Measurements from ENCODE around the gene PLIN1. TPM values are rescaled to one million over a fixed set of nuclear protein-coding genes. Genes with fewer than 3 reads are reported as not detected.

The PLIN1 gene
- polyA plus RNA-seq, 1 donor from 2014 or later = not detected

DNA sequence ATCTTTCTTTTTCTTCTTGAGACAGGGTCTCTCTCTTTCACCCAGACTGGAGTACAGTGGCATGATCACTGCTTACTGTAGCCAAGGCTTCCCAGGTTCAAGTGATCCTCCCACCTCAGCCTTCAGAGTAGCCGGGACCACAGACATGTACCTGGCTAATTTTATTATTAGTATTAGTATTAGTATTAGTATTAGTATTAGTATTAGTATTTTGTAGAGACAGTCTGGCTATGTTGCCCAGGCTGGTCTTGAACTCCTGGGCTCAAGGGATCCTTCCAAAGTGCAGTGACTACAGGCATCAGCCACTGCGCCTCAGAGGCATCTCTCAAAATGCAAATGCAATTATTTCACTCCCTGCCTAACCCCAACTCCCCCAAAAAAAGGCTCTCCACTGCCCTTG, 25.6 kb downstream of the PLIN1 start:
- H3K27ac Mint-ChIP-seq = no peak overlapping the region
- H3K36me3 Mint-ChIP-seq = no peaks in the 10 kb centered on the region
- H3K4me3 Mint-ChIP-seq = no peak overlapping the region
- H3K4me1 Mint-ChIP-seq = peaks cover 0 to 11% (median 5%) of the 10 kb centered on the region in 3 donors
- peaks cover 30% of the 10 kb centered on the region for H3K27me3 Mint-ChIP-seq
- peaks cover 0 to 2% (median 0%) of the 10 kb centered on the region in 3 donors for H3K9me3 Mint-ChIP-seq

DNA sequence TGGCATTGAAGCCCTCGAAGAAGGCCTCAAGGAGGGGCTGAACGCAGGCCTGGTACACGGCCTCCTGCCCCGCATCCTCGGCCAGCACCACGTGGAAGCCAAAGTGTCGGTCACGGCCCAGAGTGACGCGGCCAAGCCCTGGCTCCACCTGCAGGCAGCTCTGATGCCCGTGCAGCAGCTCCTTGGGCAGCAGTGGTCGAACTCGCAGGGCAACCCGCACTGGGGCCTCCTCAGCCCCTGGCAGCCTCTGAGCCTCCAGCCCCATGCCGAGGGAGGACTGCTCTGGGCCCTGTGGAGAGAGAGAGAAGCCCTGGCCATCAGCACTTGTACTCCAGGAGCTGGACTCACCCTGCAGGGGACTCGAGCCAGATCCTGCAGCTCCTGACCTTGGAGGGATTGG, 26.5 kb downstream of the PLIN1 start:
- Mint-ChIP-seq H3K4me3 (no peak overlapping the region), H3K27ac (no peak overlapping the region), H3K4me1 (peaks cover 0 to 11% (median 5%) of the 10 kb centered on the region in 3 donors), H3K36me3 (no peaks in the 10 kb centered on the region), H3K9me3 (peaks cover 0 to 2% (median 0%) of the 10 kb centered on the region in 3 donors), H3K27me3 (peaks cover 34% of the 10 kb centered on the region)

DNA sequence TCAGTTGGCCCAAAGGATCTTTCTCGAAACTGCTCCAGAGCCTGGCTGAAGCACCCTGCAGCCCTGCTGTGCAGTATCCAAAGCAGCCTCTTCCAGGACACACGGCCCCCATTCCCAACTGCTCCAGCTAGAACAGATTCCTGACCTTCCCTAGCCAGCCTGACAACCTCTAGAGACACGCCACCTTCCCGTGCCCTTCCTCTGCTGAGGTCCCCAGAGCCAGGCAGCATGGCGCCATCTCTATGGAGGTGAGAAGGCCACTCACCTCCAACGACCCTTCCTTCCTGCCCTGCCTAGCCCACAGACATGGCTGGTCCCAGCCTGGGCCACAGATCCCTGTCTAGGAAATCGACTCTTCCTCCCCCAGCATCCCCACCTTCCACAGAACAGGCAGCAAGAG, 27.0 kb downstream of the PLIN1 start:
- Mint-ChIP-seq H3K9me3 (peaks cover 0 to 2% (median 0%) of the 10 kb centered on the region in 3 donors), H3K36me3 (no peaks in the 10 kb centered on the region), H3K4me1 (peaks cover 1 to 13% (median 5%) of the 10 kb centered on the region in 3 donors), H3K27ac (no peak overlapping the region), H3K4me3 (no peak overlapping the region), H3K27me3 (peaks cover 38% of the 10 kb centered on the region)

DNA sequence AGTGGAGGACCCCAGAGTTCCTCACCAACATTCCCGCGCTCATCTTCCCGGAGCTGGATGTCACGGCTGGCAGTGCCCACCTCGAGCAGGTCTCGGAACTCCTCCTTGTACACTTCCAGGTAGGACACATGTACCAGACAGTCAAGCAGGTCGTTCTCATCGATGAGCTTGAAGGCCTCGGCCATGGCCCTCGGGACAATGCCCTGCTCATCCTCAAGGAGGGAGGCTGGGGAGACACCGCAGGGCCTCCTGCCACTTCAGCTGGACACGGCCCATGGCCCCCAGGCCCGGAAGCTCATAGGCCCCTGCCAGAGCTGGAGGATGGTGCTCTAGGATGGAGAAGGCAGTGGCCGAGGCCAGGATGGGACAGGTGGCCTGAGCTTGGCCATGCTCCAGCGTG, 29.5 kb downstream of the PLIN1 start:
- H3K4me1 Mint-ChIP-seq = peaks cover 0 to 7% (median 1%) of the 10 kb centered on the region in 3 donors
- H3K27me3 Mint-ChIP-seq = peaks cover 32% of the 10 kb centered on the region
- no peaks in the 10 kb centered on the region for H3K36me3 Mint-ChIP-seq
- H3K27ac Mint-ChIP-seq = no peak overlapping the region
- H3K9me3 Mint-ChIP-seq = no peaks in the 10 kb centered on the region
- peak overlapping the region in 1 of 4 donors; percentile 1 for H3K4me3 Mint-ChIP-seq

DNA sequence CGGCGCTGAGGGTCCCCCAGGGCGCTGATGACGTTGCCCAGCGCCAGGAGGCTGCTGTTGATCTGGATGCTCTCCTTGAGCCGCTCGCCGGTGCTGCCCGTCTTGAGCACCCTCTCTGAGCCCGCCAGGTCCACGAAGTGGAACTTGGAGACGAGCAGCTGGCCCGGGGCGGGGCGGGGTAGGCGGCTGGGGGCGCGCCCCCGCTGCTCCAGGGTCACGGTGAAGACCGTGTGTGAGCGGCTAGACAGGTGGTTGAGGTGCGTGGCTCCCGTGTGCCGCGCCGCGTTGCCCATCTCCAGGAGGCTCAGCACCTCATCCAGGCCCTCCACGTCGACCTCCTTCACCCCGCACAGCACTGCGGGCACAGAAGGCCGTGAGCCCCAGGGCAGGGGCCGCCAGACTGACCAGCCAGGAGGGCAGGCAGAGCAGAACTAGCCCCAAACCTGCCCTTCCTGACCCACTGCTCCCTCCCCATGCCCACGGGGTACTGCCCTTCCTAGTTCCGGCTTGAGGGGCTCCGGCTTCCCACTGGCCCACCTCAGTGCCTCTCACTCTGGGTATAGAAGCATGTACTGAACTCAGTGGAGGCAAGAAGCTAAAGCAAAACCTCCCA, 30.0 kb downstream of the PLIN1 start:
- no peak overlapping the region for H3K4me3 Mint-ChIP-seq
- peaks cover 0 to 2% (median 1%) of the 10 kb centered on the region in 3 donors for H3K4me1 Mint-ChIP-seq
- H3K27ac Mint-ChIP-seq = no peak overlapping the region
- no peaks in the 10 kb centered on the region for H3K36me3 Mint-ChIP-seq
- H3K9me3 Mint-ChIP-seq = no peaks in the 10 kb centered on the region
- peaks cover 26% of the 10 kb centered on the region for H3K27me3 Mint-ChIP-seq

DNA sequence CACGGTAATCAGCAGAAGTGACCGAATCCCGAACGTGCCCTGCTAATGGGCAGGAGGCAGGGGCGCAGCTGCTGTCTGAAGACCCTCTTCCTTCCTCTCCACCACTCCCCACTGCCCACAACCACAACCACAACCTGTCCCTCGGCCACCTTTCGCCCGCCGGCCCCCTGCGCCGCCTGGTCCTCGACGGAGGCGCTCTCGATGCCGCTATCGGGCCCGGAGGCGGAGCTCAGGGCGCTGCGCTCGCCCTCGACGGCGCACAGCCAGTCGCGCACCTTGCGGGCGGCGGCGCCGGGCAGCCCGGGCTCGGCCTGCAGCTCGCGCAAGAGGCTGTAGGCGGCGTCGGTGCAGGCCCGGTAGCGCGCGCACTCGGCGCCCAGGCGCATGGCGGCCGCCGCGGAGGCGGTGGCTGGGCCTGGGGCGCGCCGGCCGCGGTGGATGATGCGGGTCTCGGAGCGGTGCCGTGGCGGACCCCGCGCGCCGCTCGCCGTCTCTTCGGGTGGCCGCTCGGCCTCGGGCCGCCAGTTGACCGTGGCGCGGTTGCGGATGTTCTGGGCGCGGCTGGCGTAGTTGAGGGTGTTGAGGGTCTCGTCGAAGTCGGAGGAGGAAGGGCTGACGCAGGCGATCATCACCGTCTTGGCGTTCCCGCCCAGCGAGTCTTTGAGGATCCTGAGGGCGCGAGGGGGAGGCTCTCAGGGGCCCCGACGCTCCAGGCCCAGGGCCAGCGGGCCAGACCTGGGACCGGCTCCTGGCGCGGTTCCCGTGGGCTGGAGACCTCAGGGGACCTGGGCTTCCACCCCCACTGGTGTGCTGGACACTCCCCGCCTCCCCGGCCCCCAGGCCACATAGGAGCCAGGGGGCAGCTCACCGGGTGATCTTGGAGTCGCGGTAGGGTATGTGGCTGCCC, 30.8 kb downstream of the PLIN1 start:
- Mint-ChIP-seq H3K27me3 (peaks cover 22% of the 10 kb centered on the region), H3K27ac (no peak overlapping the region), H3K9me3 (no peaks in the 10 kb centered on the region), H3K36me3 (no peaks in the 10 kb centered on the region), H3K4me1 (peaks cover 0 to 2% (median 1%) of the 10 kb centered on the region in 3 donors), H3K4me3 (no peak overlapping the region)

DNA sequence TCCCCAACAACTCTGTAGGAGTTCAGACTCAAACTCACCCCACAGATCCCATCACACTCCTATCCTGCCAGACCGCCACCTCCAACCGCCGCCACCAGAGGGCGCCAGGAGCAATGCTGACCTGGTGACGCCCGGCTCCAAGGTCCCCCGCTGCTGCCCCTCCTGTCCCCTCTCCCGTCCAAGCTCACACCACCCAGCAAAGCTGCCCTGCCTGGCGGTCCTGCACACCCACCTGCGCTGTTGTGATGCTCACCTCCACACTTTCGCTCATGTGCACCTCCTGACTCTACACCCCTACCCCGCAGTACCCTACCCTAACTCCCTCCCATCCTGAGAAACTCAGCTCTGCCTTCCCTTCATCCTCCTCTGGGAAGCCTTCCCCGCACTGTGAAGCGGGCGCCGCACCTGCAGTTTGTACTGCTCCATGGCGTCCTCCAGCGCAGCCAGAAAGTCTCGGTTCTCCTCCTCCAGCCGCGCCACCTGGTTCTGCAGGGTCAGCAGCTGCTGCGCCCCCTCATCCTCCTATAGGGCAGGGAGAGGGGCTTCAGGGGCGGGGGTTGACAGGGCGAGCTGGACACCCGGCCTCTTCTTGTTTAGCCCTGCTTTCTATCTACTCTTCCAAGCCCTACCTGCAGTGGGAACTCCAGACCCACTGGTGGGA, 31.8 kb downstream of the PLIN1 start:
- Mint-ChIP-seq H3K4me3 (no peak overlapping the region), H3K27ac (no peak overlapping the region)

DNA sequence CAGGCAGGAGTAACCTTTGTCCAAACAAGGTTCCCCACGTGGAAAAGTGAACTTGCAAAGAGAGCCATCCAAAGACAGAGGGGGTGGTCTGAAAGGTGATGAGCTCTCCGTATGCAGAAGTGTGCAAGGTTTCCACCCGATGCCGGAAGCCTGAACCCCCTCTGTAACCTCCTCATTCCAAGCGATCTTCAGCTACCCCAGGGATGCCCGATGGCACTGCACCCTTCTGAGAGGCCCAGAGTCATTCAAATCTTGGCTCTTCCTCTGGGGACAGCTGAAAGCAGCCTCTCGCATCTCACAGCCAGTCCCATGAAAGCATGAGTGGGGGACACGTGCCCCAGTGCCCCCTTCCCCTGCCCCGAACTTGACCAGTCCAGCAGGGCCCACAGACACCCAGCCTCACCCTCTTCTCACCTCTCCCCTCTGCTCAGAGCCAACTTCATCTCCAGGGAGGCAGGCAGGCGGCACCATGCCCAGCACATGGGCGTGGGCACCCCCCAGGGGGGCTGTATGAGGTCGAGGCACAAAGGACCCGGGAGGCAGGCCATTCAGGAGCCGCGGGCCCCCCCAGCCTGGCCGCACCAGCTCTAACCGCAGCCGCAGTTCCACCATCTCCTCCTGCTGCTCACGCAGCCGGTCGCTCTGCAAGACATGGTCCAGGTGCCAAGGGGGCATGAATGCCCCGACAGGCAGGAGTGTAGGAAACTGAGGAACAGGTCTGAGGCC, 32.6 kb downstream of the PLIN1 start:
- no peak overlapping the region for H3K4me3 Mint-ChIP-seq
- H3K36me3 Mint-ChIP-seq = no peaks in the 10 kb centered on the region
- no peaks in the 10 kb centered on the region for H3K9me3 Mint-ChIP-seq
- peaks cover 0 to 2% (median 1%) of the 10 kb centered on the region in 3 donors for H3K4me1 Mint-ChIP-seq
- H3K27me3 Mint-ChIP-seq = peaks cover 12% of the 10 kb centered on the region
- H3K27ac Mint-ChIP-seq = no peak overlapping the region

More for the DNA sequence above, 31.8 kb downstream of the PLIN1 start:
- Mint-ChIP-seq H3K27me3 (peaks cover 14% of the 10 kb centered on the region), H3K9me3 (no peaks in the 10 kb centered on the region), H3K4me1 (peaks cover 0 to 2% (median 1%) of the 10 kb centered on the region in 3 donors), H3K36me3 (no peaks in the 10 kb centered on the region)

DNA sequence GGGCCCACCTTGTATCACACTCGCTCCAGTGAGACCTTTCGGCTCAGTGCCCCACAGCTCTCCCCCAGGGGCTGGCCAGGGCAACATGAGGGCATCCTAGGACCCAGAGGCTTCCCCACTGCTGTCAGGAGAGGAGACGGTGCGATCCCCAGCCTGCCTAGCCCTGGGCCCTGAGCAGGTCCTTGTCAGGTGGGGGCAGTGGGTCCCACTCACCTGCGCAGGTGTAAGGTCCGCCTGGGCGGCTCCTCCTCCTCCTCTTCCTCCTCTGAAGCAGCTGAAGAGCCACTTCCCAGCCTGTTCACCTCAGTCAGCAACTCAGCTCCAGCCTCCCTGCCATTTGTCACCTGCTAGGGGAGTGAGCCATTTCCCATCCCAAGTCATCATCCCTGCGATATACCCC, 33.5 kb downstream of the PLIN1 start:
- H3K27me3 Mint-ChIP-seq = peaks cover 12% of the 10 kb centered on the region
- no peak overlapping the region for H3K4me3 Mint-ChIP-seq

DNA sequence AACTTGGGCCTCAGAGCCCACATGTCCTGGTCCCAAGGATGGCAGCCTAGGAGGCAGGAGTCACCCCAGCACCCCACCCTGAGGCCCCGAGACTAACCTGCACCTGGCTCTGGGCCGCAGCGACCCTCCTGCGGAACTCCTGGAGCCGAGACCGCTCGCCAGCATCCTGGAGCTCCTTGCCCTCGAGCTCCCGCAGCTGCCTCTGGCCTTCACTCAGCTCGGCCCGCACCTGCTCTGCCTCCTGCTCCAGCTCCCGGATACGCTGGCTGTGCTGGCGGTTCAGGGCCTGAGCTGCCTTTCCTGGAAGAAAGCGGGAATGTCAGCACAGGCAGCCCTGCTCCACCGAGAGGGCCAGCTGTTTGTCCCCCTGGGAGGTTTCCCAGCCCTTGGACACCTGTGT, 37.1 kb downstream of the PLIN1 start:
- no peak overlapping the region for H3K4me3 Mint-ChIP-seq
- peaks cover 0 to 3% (median 0%) of the 10 kb centered on the region in 3 donors for H3K4me1 Mint-ChIP-seq
- H3K36me3 Mint-ChIP-seq = no peaks in the 10 kb centered on the region
- no peaks in the 10 kb centered on the region for H3K9me3 Mint-ChIP-seq
- H3K27me3 Mint-ChIP-seq = peaks cover 4% of the 10 kb centered on the region
- H3K27ac Mint-ChIP-seq = no peak overlapping the region

More for the DNA sequence above, 33.5 kb downstream of the PLIN1 start:
- H3K27ac Mint-ChIP-seq = no peak overlapping the region
- H3K9me3 Mint-ChIP-seq = no peaks in the 10 kb centered on the region
- H3K4me1 Mint-ChIP-seq = peaks cover 0 to 4% (median 2%) of the 10 kb centered on the region in 3 donors
- no peaks in the 10 kb centered on the region for H3K36me3 Mint-ChIP-seq

DNA sequence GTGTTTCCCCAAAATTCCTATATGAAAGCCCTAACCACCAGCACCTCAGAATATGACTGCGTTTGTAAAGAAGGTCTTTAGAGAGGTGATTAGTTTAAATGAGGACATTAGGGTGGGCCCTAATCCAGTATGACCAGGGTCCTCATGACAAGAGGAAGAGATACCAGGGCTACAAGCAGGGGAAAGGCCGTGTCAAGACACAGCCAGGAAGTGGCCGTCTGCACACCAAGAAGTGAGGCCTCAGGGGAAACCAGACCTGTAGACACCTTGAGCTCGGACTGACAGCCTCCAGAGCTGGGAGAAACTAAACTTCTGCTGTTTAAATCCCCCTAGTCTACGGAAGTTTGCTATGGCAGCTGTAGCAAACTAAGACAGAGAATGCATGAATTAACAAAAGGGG, 38.1 kb downstream of the PLIN1 start:
- peak overlapping the region in 1 of 3 donors; percentile 59 for H3K27ac Mint-ChIP-seq
- H3K9me3 Mint-ChIP-seq = no peaks in the 10 kb centered on the region
- no peaks in the 10 kb centered on the region for H3K27me3 Mint-ChIP-seq
- H3K4me1 Mint-ChIP-seq = peaks cover 0 to 3% (median 0%) of the 10 kb centered on the region in 3 donors
- H3K36me3 Mint-ChIP-seq = no peaks in the 10 kb centered on the region
- H3K4me3 Mint-ChIP-seq = no peak overlapping the region

DNA sequence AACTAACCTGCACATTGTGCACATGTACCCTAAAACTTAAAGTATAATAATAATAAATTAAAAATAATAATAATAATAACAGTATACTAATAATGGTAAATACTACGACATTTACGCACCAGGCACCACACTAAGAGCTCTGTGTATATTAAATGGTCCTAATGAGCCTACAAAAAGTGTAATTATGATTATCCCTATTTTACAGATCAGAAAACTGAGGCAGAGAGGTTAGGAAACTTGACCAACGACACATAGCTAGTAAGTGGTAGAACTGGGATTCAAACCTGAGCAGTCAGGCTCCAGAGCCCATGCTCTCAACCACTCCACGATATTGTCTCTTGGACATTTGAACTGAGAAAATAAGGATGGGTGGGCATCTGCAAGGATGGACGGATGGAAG, 38.9 kb downstream of the PLIN1 start:
- Mint-ChIP-seq H3K36me3 (no peaks in the 10 kb centered on the region), H3K4me3 (no peak overlapping the region), H3K4me1 (peaks cover 0 to 3% (median 0%) of the 10 kb centered on the region in 3 donors), H3K9me3 (peaks cover 0 to 2% (median 0%) of the 10 kb centered on the region in 3 donors), H3K27me3 (no peaks in the 10 kb centered on the region), H3K27ac (no peak overlapping the region)

DNA sequence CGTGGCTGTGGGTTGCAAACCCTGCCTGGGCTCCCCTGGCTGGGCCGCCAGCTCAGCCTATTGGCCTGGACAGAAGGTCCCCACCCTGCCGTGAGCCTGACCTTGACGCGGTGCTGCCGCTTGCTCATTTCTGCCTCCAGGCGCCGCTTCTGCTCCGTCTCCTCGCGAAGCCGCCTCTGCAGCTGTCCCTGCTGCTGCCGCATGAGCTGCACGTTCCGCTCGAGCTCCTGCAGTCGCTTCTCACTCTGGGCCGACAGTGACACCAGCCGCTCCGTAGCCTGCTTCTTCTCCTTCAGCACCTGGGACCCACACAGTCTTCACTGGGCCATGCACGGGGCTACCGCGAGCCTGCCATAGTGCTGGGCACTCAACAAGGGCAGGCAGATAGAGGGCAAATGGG, 45.6 kb downstream of the PLIN1 start:
- no peak overlapping the region for H3K27ac Mint-ChIP-seq
- H3K9me3 Mint-ChIP-seq = peaks cover 0 to 2% (median 0%) of the 10 kb centered on the region in 3 donors
- H3K27me3 Mint-ChIP-seq = no peaks in the 10 kb centered on the region
- no peak overlapping the region for H3K4me3 Mint-ChIP-seq
- no peaks in the 10 kb centered on the region for H3K4me1 Mint-ChIP-seq
- H3K36me3 Mint-ChIP-seq = peaks cover 5% of the 10 kb centered on the region

DNA sequence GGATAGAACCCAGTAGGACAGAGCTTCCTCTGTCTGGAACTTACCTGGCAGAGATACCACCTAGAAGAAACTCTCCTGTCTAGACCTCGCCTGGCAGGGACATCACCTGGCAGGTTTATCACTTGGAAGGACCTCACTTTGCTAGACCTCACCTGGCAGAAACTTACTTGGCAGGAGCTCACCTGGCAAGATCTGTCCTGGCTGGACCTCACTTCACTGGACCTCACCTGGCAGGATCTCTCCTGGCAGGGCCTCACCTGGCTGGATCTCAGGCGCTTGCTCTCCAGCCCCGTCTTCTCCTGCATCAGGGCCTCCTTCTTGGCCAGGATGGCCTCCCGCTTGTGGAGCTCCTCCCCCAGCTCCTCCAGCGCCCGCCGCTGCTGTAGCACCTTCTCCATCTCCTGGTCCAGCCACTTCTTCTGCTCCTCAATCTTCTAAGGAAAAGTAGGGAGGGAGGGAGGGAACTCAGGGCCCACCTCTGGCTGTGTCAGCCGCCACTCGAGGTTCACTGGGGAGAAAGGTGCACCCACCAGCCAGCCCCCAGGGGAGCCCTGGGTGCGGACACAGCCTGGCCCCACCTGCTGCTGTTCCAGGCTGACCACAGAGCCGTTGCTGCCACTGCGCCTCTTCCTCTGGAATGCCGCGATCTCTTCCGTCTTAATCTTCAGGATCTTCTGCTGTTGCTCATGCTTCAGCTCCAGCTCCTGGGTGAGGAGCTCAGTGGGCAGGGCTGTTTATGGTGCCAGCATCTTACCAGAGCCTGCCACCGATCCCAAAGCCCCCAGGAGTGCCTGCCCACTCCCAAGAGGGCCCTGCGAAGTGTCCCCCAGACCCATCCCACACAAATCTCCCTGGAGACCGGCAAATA, 46.4 kb downstream of the PLIN1 start:
- H3K27me3 Mint-ChIP-seq = no peaks in the 10 kb centered on the region
- H3K4me3 Mint-ChIP-seq = peak overlapping the region in 1 of 4 donors; percentile 9
- no peak overlapping the region for H3K27ac Mint-ChIP-seq
- peaks cover 0 to 2% (median 0%) of the 10 kb centered on the region in 3 donors for H3K9me3 Mint-ChIP-seq
- H3K36me3 Mint-ChIP-seq = peaks cover 5% of the 10 kb centered on the region
- no peaks in the 10 kb centered on the region for H3K4me1 Mint-ChIP-seq
